ENCODE measurements around the gene NDOR1.

NDOR1 gene

DNA sequence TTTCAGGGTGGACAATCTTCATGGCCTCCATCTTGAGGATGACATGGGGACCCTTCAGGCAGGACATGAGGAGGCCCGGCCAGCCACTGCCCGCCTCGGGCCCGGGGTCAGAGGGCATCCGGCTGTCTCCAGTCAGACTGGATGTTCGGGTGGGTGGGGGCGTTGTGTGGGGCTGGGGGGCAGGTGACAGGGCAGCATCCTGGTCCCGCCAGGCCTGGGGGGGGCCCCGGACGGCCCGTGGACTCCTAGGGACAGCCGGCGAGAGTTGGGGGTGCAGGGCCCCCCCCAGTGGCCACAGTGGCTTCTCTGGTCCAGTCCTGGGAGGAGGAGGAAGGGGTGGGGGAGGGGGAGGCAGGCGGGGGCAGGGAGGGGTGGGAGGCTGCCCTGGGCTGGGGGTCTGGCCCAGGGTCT lies 15.6 kb downstream of the NDOR1 start:
- no peak for DNase-seq

GRCh38 chr9:137221506-137222111 lies 16.1 kb downstream of the NDOR1 start:
- DNase-seq: no peak

- peak in 5 of 14 donors; percentile 40 to 58 (median 46) for DNase-seq
These were observed 16.9 kb downstream of the NDOR1 start, which contains the start of gene RNF208 for GRCh38 chr9:137222190-137223077. RNF208 (minus strand) TSS chr9:137222240; CDS start chr9:137221212, 1,028 bp downstream.

DNA sequence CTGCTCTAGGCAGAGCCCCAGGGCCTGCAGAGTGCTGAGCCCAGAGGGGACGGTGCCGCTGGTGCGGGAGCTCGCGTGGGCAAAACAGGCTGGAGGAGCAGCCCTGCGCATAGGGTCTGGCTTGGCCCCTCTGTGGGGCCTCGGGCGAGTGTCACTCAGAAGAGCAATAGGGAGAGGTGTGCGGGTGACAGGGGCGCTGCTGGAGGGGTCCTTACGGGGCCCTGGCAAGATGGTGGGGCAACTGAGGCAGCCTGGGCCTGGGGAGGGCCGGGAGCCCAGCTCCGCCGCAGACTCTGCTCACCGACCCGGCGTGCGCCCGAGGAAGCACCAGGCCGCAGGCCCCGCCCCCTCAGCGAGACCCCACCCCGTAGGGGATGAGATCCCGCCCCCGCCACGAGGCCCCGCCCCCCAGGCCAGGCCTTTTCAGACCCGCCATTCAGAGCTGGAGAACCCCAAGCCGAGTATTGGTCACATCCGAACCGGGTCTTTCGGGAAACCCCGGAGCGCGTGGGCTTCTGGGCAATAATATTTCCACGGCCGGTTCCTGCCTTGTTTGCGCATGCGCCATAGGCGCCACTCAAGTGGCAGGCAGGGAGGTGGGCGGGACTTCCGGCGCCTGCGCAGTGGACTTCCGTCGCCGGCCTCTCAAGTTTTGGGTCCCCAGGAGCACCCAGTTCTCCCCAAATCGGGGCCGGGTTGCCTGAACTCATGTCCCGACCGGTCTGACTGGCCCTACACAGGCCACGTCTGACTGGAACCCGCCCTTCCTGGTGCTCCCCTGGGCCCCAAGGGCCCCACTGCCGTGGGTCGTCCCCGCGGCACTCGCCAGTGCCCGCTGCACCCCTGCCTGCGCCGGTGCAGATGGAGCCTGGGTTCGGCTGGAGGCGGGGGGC lies 17.8 kb downstream of the NDOR1 start:
- DNase-seq: peak; percentile 90 to 98 (median 95)

DNA sequence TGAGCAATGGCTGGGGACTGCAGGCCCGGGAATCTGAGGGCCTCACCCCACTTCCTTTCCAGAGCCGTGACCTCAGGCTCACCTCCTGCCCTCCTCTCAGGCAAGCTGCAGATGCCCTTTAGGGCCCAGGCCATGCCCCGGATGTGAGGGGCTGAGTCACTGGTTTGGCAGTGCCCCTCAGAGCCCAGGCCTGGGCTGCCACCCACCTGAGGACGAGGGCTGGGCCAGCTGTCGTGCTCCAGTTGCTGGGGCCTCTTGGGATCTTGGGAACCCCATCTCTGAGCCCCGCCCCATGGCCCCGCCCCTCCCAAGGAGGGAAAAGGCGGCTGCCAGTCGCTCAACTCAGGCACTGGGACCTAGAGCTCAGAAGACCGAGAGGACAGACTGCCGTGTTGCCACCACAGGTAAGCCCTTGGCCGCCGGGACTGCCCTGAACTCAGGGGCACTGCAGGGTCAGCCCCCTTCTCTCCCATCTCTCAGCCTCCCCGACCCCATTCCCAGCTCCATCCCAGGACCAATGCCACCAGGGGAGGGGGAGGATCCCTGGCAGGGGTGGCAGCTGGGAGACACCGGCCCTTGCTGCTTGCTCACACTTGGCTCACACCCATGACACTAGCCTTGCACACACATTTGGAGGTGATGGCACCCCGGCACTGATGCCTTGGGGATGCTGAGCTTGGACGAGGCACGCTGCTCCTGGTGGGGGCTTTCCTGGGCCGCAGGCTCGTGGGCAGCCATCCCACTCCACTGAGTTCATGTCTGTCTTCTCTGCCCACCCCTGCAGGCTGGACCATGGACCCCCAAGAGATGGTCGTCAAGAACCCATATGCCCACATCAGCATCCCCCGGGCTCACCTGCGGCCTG lies 19.6 kb downstream of the NDOR1 start, which contains the start of gene CYSRT1:
Gene CYSRT1 (plus strand): TSS at position 345 of the 865 bp plus-strand sequence. CDS start 448 bp downstream, at position 793.
- DNase-seq: no peak

GRCh38 chr9:137225699-137226331 lies 20.3 kb downstream of the NDOR1 start:
- no peak for DNase-seq

DNA sequence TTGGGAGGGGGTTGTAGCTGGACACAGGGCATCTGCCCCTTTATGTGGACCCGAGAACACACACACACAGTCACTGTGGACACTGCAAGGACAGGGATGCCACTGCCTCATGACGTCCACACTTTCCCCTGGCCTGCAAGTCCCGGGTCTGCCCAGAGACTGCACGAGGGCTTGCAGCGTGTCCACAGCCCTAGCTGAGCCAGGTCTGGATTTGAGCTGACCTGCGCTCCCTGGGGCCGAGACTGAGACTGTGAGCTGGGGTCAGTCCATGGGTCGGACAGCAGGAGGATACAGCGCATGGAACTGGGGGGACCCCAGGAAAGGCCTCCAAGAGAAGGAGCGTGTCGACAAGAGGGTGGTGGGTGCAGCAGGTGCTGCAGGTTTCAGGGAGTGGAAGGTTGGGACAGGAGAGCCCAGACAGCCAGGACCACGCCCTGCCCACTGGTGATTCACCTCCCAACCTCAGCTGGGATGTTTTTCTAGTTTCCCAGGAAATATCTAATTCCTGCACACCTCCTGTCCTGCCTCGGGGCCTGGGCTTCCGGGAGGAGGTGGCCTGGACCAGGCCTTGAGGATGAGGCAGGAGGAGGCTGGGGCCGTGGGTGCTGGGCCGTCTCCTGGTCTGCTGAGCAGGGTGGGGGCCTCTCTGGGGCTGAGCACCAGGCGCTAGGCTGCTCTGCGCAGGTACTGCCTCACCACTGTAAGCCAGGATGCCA lies 21.0 kb downstream of the NDOR1 start:
- no peak for DNase-seq

- peak in 11 of 14 donors; percentile 14 to 70 (median 43) for DNase-seq
These were observed 21.8 kb downstream of the NDOR1 start, which contains the start of gene RNF224 for GRCh38 chr9:137227054-137227852. RNF224 (plus strand) TSS chr9:137227502; CDS start chr9:137228336, 834 bp downstream.

DNA sequence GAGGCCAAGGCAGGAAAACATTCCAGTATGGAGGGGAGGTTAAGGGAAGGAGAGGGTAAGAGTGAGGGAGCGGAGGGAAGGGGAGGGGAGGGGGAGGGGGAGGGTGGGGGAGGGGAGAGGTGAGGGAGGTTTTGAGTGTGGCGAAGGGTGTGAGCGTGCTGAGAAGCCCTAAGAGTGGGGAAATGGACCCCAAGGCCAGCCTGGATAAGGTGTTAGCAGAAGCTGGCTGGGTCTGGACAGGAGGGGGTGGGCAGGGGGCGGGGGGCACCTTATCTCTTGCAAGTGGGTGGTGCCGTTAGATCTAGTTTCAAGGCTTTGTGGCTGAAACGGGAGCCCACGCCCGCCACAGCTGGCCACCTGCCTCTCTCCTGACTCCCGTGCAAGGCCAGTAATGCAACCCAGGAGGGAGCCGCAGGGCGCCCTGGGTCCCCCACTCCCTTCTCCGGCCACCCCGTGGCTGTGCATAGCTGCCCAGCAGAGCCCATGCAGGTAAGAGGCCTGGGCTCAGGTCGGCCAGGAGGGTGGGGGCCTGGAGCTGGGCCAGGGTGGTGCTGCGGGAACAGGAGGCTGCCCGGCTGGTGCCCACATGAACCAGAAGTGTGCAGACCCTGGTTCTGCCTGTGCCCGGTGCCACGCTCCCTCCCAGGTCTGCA lies 22.5 kb downstream of the NDOR1 start:
- DNase-seq: no peak

GRCh38 chr9:137228506-137228967 lies 23.0 kb downstream of the NDOR1 start:
- DNase-seq: no peak

DNA sequence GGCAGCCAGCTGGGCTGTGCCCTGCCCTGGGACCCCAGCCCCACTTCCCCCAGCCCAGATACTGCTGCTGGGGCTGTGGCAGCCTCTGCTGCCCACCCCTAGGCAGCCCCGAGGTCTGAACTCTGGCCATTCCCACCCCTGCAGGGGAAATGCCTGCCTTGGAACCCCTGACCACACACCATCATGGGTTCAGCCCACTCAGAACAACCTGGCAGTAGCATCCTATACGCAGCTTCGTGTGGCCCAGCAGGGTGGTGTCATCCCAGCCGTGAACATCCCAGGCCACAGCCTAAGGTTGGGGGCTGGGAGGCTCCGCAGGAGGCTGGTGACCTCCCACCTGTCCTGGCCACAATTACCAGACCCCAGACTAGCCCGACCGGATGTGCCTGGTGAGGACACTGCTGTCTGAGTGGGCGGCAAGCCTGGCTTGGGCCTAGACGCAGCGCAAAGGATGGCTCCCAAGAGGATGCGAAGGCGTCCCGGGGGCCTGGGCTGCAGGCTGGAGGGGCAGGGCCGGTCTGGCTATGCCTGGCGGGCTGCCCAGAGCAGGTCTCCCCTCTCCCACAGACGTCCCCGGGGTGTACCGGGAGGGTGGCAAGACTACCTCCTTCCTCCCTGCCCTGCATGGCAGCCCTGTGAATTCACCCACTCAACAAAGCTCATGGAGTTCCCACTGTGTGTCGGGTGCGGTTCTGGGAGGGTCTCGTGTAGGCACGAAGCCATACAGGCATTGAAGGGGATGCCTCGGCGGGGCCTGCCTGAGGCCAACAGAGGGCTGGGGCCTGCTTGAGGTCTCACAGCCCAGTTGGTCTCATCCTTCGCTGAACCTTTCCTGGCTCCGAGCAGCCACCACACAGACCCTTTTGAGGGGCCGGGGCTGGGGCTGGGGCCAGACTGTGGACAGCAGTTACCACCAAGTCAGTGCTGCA lies 23.7 kb downstream of the NDOR1 start:
- no peak for DNase-seq

DNA sequence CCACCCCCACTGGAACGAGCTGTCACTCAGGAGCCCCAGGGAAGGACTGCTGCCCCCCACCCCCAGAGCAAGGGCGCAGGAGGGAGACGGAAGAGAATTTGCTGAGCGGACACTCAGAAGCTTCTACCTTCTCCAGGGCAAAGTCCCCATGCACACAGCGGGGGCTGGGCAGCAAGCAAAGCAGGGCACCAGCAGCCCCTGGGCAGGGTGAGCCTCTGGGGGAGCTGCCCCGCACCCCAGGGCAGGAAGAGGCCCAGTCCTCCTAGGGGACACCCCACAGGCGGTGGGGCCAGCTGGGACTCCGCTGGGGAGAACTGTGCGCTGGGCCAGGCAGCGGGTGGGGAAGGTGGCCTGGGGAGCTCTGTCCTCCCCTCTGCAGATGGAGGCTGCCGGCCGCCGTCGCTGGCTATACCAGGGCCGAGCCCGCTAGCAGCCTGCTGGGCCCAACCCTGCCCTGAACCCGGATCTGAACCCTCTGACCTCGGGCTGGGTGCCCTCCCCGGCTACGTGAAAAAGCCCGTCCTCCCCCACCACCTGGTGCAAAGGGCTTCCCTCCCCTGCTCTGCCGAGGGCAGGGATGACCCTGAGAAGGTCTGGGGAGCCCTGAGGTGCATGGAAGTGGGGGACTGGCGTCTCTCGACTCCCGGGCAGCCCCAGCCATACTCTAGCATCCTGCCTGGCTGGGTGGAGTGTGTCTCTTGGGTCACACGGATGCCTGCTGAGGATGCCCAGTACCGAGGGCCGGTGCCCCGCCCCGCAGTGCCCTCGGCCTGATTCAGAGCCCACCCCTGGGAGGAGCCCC lies 24.6 kb downstream of the NDOR1 start:
- no peak for DNase-seq

DNA sequence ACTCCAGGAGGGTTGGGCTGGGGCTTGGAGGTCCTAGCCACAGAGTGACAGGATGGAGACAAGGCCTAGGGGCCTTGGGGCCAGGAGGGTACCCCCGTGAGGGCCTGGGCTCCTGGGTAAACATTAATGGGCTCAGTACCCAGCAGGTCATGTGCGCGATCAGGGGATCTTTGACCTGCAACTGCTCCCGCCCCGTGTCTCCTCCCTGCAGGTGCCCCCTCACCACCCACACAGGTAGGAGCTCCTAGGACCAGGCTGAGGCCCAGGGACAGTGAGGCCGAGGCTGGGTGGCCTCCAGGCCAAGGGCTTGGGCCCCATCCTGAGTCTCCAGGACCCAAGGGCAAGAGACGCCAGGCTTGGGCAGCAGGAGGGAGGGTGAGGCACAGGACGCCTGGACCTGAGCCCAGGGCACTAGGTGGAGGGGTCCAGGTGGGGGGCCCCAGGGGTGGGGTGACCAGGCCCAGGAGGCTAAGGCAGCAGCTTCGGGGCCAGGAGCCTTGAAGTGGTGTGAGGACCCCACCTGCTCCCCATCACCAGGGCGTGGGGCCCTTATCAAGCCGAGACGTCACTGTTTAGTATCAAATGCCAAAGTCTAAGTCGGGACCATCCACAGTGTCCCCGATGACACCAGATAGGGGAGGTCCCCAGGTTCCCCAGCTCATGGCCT lies 25.3 kb downstream of the NDOR1 start, which contains the start of gene SLC34A3:
Gene SLC34A3 (plus strand): TSS at position 197 of the 667 bp plus-strand sequence. CDS start 802 bp downstream, outside the sequence.
- DNase-seq: no peak

DNA sequence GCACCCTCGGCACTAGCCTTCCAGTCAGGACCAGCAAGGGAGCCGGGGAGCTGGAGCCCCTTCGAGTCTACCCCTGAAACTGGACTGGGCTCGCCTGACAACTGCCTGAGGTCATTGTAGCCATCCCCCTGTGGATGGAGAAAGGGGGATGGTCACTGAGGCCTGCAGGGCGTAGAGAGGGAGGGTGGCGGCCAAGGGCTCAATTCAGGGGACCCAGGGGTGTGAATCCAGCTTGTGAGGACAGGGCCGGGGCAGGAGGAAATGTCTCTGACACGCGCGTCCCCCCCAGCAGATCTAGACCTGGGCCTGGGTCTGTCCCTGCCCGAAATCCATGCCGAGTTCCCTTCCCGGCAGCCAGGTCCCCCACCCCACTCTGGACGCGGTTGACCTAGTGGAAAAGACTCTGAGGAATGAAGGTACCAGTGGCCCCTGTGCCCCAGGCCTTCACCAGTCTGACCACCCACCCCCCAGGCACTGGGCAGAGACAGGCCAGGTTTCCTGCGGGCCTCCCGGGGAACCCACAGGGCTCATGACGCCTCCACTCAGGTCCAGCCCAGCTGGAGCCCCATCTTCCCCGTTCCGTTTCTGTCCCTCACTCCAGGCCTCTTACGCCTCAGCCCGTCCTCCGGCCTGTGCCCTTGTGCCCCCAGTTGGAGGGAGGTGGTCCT lies 26.0 kb downstream of the NDOR1 start:
- DNase-seq: no peak

GRCh38 chr9:137232101-137232500 lies 26.6 kb downstream of the NDOR1 start:
- DNase-seq: no peak

All from C1 segment of cervical spinal cord (tissue), 14 donors.